Colonic mucosa (tissue), 4 donors: ENCODE measurements around the gene MAN1A2. TPM values are rescaled to one million over a fixed set of nuclear protein-coding genes. Genes with fewer than 3 reads are reported as not detected.

Experiments used
- DNase-seq: peaks from one replicate; pipeline ENCODE4 v3.0.0-alpha.2; 2020
- H3K27ac ChIP-seq: fragments of 200-600 bp; one replicate; pipeline ENCODE4 v1.8.0; 2021
- H3K27me3 ChIP-seq: fragments of 200-600 bp; one replicate; pipeline ENCODE4 v1.8.0; 2021
- H3K36me3 ChIP-seq: fragments of 200-600 bp; one replicate; pipeline ENCODE4 v1.8.0; 2021
- H3K4me1 ChIP-seq: fragments of 200-600 bp; one replicate; pipeline ENCODE4 v1.8.0; 2021; ENCODE audit warnings: mild to moderate bottlenecking
- H3K4me3 ChIP-seq: fragments of 200-600 bp; one replicate; pipeline ENCODE4 v1.8.0; 2021
- H3K9ac ChIP-seq, 2 donors: one replicate each; pipeline ENCODE4 v1.7.0; 2013; ENCODE audit warnings: control low read depth in 2 of 2, low read depth in 2 of 2, low read length in 2 of 2
- H3K9me3 ChIP-seq: fragments of 200-600 bp; one replicate; pipeline ENCODE4 v1.8.0; 2021
- CTCF ChIP-seq: fragments of 200-600 bp; IDR thresholded peaks from one replicate; pipeline ENCODE4 v1.8.0; 2022; ENCODE audit warnings: antibody characterized with exemption, mild to moderate bottlenecking
- intact Hi-C: fragments of 100-400 bp; cut with DNase I; formaldehyde crosslinking; loops from one replicate; pipeline ENCODE4 v1.14.1; 2022
- total RNA-seq, 2 donors: library from RNA; stranded (reverse); fragmentation: NEBNext Ultra II Directional in 1 of 2; extraction: Animal tissue kit (Norgen Biotek cat#: 25700) in 1 of 2; gene quantifications; one replicate each; pipeline ENCODE4 v1.2.1, GENCODE V29; 2021
- donor health status: healthy.
- donor health status: DM: no; HTN: no; CAD: no.
- donor health status: DM: no; HTN: no; CAD: no.

Gene MAN1A2
- 10 to 100 TPM; 27.9 to 35.7 TPM for total RNA-seq

- intact Hi-C loops, result no loop called here
- Histone ChIP-seq H3K4me1 (peaks cover 3% of the 10 kb centered on the region), H3K4me3 (peak within 1 kb of the TSS; percentile 92), H3K36me3 (no peaks in the 10 kb centered on the region), H3K9ac (peak within 1 kb of the TSS; percentile 94 to 97), H3K27ac (peak within 1 kb of the TSS; percentile 100), H3K27me3 (no peaks in the 10 kb centered on the region), H3K9me3 (no peaks in the 10 kb centered on the region)
- TF ChIP-seq CTCF, result no peak
- DNase-seq, result peak; percentile 93
Measured at GRCh38 chr1:117367046-117368025, at the start of gene MAN1A2. MAN1A2 (plus strand) TSS chr1:117367449; CDS start chr1:117368184, 735 bp downstream.

GRCh38 chr1:117318011-117318410, 49.2 kb upstream of the MAN1A2 start:
- H3K9me3 ChIP-seq, result no peaks in the 10 kb centered on the region
- no peak for DNase-seq
- no peak for TF ChIP-seq CTCF
- intact Hi-C loops, result no loop called here
- no peak overlapping the region for H3K27ac ChIP-seq
- H3K9ac ChIP-seq, result no peak overlapping the region
- no peaks in the 10 kb centered on the region for H3K27me3 ChIP-seq
- H3K4me1 ChIP-seq, result no peaks in the 10 kb centered on the region
- no peaks in the 10 kb centered on the region for H3K36me3 ChIP-seq
- H3K4me3 ChIP-seq, result no peak overlapping the region

DNA sequence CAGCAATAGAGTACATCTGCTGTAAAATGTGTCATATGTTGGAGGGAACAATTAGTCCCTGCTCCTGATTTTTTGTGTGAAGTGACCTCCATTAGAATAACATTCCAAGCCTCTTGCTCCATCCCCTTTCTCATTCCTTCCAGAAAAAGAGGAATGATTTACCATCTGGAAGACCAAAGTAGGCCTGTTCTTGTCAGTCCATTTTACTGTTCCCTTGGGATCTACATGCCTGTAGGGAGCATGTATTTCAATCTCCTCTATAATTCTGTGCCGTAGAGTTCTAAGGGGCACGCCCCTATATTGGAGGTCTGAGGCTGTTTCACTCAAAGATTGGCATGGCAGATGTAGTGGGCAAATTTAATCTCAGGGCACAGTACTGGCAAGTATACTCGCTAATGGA, 48.8 kb upstream of the MAN1A2 start:
- no peaks in the 10 kb centered on the region for H3K36me3 ChIP-seq
- TF ChIP-seq CTCF, result no peak
- intact Hi-C loops, result no loop called here
- no peak for DNase-seq
- H3K4me1 ChIP-seq, result no peaks in the 10 kb centered on the region
- no peak overlapping the region for H3K4me3 ChIP-seq
- no peak overlapping the region for H3K27ac ChIP-seq
- H3K27me3 ChIP-seq, result no peaks in the 10 kb centered on the region
- no peak overlapping the region for H3K9ac ChIP-seq
- no peaks in the 10 kb centered on the region for H3K9me3 ChIP-seq

DNA sequence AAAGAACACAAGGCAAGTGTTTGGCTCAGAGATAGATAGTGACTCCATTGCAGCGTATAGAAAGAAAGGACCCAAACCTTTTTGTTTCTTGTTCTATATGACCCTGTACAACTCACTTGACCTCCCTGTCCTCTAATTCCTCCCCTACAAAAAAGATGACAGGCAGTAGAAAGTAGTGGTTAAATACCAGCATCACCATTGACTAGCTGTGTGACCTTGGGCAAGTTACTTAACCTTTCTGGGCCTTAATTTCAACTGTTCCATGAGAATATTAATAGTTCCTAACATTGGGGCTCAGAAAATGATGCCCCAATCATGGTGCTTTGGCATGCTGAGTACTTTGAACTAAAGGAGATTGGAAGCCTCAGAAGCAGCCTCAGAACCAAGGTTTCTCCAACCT, 46.7 kb upstream of the MAN1A2 start:
- Histone ChIP-seq H3K9ac (no peak overlapping the region), H3K9me3 (no peaks in the 10 kb centered on the region), H3K27me3 (no peaks in the 10 kb centered on the region), H3K4me3 (no peak overlapping the region), H3K4me1 (no peaks in the 10 kb centered on the region), H3K36me3 (no peaks in the 10 kb centered on the region), H3K27ac (no peak overlapping the region)
- TF ChIP-seq CTCF, result no peak
- intact Hi-C loops, result loop anchor here (10.0 kb wide), 1 partner anchor 164 kb away; no protein-coding TSS in a partner anchor
- no peak for DNase-seq

DNA sequence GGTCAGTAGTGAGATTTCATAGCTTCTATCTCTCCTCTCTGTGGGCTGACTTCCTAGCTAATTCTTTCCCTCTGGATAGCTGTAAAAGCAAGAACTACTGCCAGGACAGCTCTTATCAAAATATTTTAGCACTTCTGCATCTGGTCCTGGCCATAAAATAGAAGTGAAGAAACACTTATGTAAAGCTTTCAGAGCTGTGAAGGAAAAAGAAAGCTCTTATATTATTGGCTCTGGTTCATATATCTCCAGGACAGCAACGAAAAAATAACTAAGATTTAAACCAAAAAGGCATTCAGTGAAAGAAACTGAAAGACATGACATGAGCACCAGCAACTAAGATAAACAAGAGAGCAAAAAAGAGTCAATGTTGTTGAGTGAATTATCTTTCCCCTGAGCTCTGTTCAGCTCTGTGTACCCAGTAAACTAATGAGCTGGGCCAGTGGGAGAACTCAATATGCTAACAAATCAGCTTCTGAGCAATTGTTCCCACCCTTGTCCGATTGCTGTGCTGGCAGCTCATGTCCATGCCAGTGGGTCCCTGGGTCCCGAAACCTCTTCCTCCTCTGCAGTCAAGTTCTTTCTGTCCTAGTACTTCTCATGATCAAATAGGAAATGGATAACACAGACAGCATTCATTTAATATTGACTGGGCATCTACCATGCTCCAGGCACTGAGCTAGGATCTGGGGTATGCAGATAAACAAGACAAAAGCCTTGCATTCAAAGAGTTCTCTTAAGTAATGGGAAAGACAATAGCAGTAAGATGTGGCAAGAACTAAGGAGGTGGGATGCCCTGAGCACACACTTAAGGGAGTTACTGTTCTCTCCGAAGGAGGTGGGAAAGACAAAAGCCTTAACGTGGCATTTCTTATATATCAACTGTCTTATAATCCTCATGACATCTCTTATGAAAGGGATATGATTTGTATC, 45.3 kb upstream of the MAN1A2 start:
- H3K9ac ChIP-seq, result no peak overlapping the region
- H3K27ac ChIP-seq, result no peak overlapping the region
- no peaks in the 10 kb centered on the region for H3K4me1 ChIP-seq
- H3K27me3 ChIP-seq, result no peaks in the 10 kb centered on the region
- H3K9me3 ChIP-seq, result no peaks in the 10 kb centered on the region
- intact Hi-C loops, result loop anchor here (10.0 kb wide), 1 partner anchor 163 kb away; no protein-coding TSS in a partner anchor
- no peak for DNase-seq
- no peak for TF ChIP-seq CTCF
- no peaks in the 10 kb centered on the region for H3K36me3 ChIP-seq
- no peak overlapping the region for H3K4me3 ChIP-seq
